Non-pigmented ciliary epithelial cell (primary cell): Measurements from ENCODE around the gene CFAP43.

Experiments used
- DNase-seq: peaks from one replicate; pipeline ENCODE4 v3.0.0-alpha.2; 2010; ENCODE audit warnings: low read depth

The CFAP43 gene

GRCh38 chr10:104139221-104139620 is 92.9 kb downstream of the CFAP43 start:
- no peak for DNase-seq

- DNase-seq: no peak
Observed at GRCh38 chr10:104138131-104138530, 94.0 kb downstream of the CFAP43 start.

- DNase-seq: no peak
Observed at GRCh38 chr10:104130041-104130440, 102.1 kb downstream of the CFAP43 start.

GRCh38 chr10:104128214-104128613 is 104.0 kb downstream of the CFAP43 start:
- DNase-seq: no peak

GRCh38 chr10:104127411-104127810 is 104.8 kb downstream of the CFAP43 start:
- DNase-seq: no peak

GRCh38 chr10:104123397-104123796 is 108.8 kb downstream of the CFAP43 start:
- DNase-seq: no peak

- DNase-seq: no peak
Observed at GRCh38 chr10:104122225-104123107, 109.7 kb downstream of the CFAP43 start.

GRCh38 chr10:104121485-104122224 is 110.5 kb downstream of the CFAP43 start, which contains the start of gene SFR1:
Gene SFR1 (plus strand): TSS chr10:104122171. CDS start chr10:104122184, 13 bp downstream.
- DNase-seq: peak; percentile 81

- peak; percentile 85 for DNase-seq
Observed at GRCh38 chr10:104120903-104121484, 111.2 kb downstream of the CFAP43 start.

- DNase-seq: no peak
Observed at GRCh38 chr10:104120512-104120902, 111.7 kb downstream of the CFAP43 start.

GRCh38 chr10:104119996-104120395 is 112.2 kb downstream of the CFAP43 start:
- no peak for DNase-seq

GRCh38 chr10:104117839-104118323 is 114.3 kb downstream of the CFAP43 start:
- no peak for DNase-seq

- no peak for DNase-seq
Observed at GRCh38 chr10:104113376-104113956, 118.7 kb downstream of the CFAP43 start.

GRCh38 chr10:104109908-104110662 is 122.1 kb downstream of the CFAP43 start:
- DNase-seq: peak; percentile 79

- no peak for DNase-seq
Observed at GRCh38 chr10:104104926-104105325, 127.2 kb downstream of the CFAP43 start.

GRCh38 chr10:104104418-104104817 is 127.7 kb downstream of the CFAP43 start:
- no peak for DNase-seq

- DNase-seq: no peak
Observed at GRCh38 chr10:104103956-104104355, 128.2 kb downstream of the CFAP43 start.

- DNase-seq: no peak
Observed at GRCh38 chr10:104101902-104102301, 130.3 kb downstream of the CFAP43 start.

GRCh38 chr10:104100795-104101194 is 131.4 kb downstream of the CFAP43 start:
- no peak for DNase-seq

- no peak for DNase-seq
Observed at GRCh38 chr10:104099941-104100340, 132.2 kb downstream of the CFAP43 start.

GRCh38 chr10:104099269-104099668 is 132.9 kb downstream of the CFAP43 start:
- DNase-seq: no peak
